Measurements from ENCODE around the gene NCKAP5.

NCKAP5 gene

GRCh38 chr2:132943829-132944228, 624.4 kb downstream of the NCKAP5 start:
- Histone ChIP-seq H3K9ac (ENCODE audit: low read depth, low read length) (no peak overlapping the region), H3K79me2 (ENCODE audit: insufficient read depth, low read length) (no peaks in the 10 kb centered on the region), H2AFZ (ENCODE audit: low read depth, low read length) (no peak overlapping the region), H3K27me3 (ENCODE audit: insufficient read depth, low read length, poor library complexity) (no peaks in the 10 kb centered on the region), H3K4me1 (ENCODE audit: insufficient read depth, low read length) (no peaks in the 10 kb centered on the region), H3K4me3 (ENCODE audit: low read depth in 1 of 2, low read length in 2 of 2) (no peak overlapping the region), H3K9me3 (ENCODE audit: insufficient read depth, low read length, severe bottlenecking) (no peaks in the 10 kb centered on the region), H3K4me2 (ENCODE audit: insufficient read depth, low read length) (no peak overlapping the region), H4K20me1 (ENCODE audit: insufficient read depth, low read length) (no peaks in the 10 kb centered on the region), H3K36me3 (ENCODE audit: insufficient read depth, low read length) (no peaks in the 10 kb centered on the region), H3K27ac (ENCODE audit: low read length) (no peak overlapping the region)
- DNase-seq = no peak
- no peak for ATAC-seq (ENCODE audit: insufficient read depth, low read depth)
- TF ChIP-seq CTCF (IDR thresholded peaks at IDR 0.05; ENCODE audit: borderline replicate concordance, extremely low read depth, low read length, poor library complexity, severe bottlenecking) (no peak), EZH2 (IDR thresholded peaks at IDR 0.05; ENCODE audit: borderline replicate concordance, low read depth, low read length, severe bottlenecking) (no peak)

- Histone ChIP-seq H3K36me3 (ENCODE audit: insufficient read depth, low read length) (no peaks in the 10 kb centered on the region), H3K79me2 (ENCODE audit: insufficient read depth, low read length) (no peaks in the 10 kb centered on the region), H2AFZ (ENCODE audit: low read depth, low read length) (no peak overlapping the region), H3K27ac (ENCODE audit: low read length) (no peak overlapping the region), H4K20me1 (ENCODE audit: insufficient read depth, low read length) (no peaks in the 10 kb centered on the region), H3K4me2 (ENCODE audit: insufficient read depth, low read length) (no peak overlapping the region), H3K27me3 (ENCODE audit: insufficient read depth, low read length, poor library complexity) (no peaks in the 10 kb centered on the region), H3K9me3 (ENCODE audit: insufficient read depth, low read length, severe bottlenecking) (no peaks in the 10 kb centered on the region), H3K4me1 (ENCODE audit: insufficient read depth, low read length) (no peaks in the 10 kb centered on the region), H3K9ac (ENCODE audit: low read depth, low read length) (no peak overlapping the region), H3K4me3 (ENCODE audit: low read depth in 1 of 2, low read length in 2 of 2) (no peak overlapping the region)
- no peak for ATAC-seq (ENCODE audit: insufficient read depth, low read depth)
- no peak for TF ChIP-seq EZH2 (IDR thresholded peaks at IDR 0.05; ENCODE audit: borderline replicate concordance, low read depth, low read length, severe bottlenecking)
- no peak for TF ChIP-seq CTCF (IDR thresholded peaks at IDR 0.05; ENCODE audit: borderline replicate concordance, extremely low read depth, low read length, poor library complexity, severe bottlenecking)
- no peak for DNase-seq
These were observed 626.8 kb downstream of the NCKAP5 start for GRCh38 chr2:132941296-132942020.

- Histone ChIP-seq H3K36me3 (ENCODE audit: insufficient read depth, low read length) (no peaks in the 10 kb centered on the region), H3K4me1 (ENCODE audit: insufficient read depth, low read length) (no peaks in the 10 kb centered on the region), H3K27ac (ENCODE audit: low read length) (no peak overlapping the region), H3K79me2 (ENCODE audit: insufficient read depth, low read length) (no peaks in the 10 kb centered on the region), H4K20me1 (ENCODE audit: insufficient read depth, low read length) (no peaks in the 10 kb centered on the region), H2AFZ (ENCODE audit: low read depth, low read length) (no peak overlapping the region), H3K9me3 (ENCODE audit: insufficient read depth, low read length, severe bottlenecking) (no peaks in the 10 kb centered on the region), H3K4me3 (ENCODE audit: low read depth in 1 of 2, low read length in 2 of 2) (no peak overlapping the region), H3K4me2 (ENCODE audit: insufficient read depth, low read length) (no peak overlapping the region), H3K9ac (ENCODE audit: low read depth, low read length) (no peak overlapping the region), H3K27me3 (ENCODE audit: insufficient read depth, low read length, poor library complexity) (no peaks in the 10 kb centered on the region)
- DNase-seq (no peak), ATAC-seq (ENCODE audit: insufficient read depth, low read depth) (no peak)
- TF ChIP-seq EZH2 (IDR thresholded peaks at IDR 0.05; ENCODE audit: borderline replicate concordance, low read depth, low read length, severe bottlenecking) (no peak), CTCF (IDR thresholded peaks at IDR 0.05; ENCODE audit: borderline replicate concordance, extremely low read depth, low read length, poor library complexity, severe bottlenecking) (no peak)
These were observed 630.6 kb downstream of the NCKAP5 start for GRCh38 chr2:132937629-132938028.

Data from DND-41 (cell line).